SK-N-SH treated with all-trans-retinoic acid at 6 μM for 48 hours (cell line): Measurements from ENCODE around the gene ARHGAP18.

ENCODE experiments used
- ATAC-seq: fragments of 200-7000 bp; cut with Tn5 transposase; 3 replicates; pipeline ENCODE4 v1.9.1; 2020; ENCODE audit warnings: mild to moderate bottlenecking, moderate library complexity
- ARNTL ChIP-seq: fragments of 450-650 bp; formaldehyde crosslinking; IDR thresholded peaks from 2 replicates; pipeline ENCODE4 v1.5.0; 2020; ENCODE audit warnings: low read depth, mild to moderate bottlenecking, moderate library complexity, borderline replicate concordance
- BACH2 ChIP-seq: fragments of 250-450 bp; sonication (Bioruptor Pico); IDR thresholded peaks from 2 replicates; pipeline ENCODE4 v1.9.0; 2021; ENCODE audit warnings: mild to moderate bottlenecking, borderline replicate concordance
- CSDC2 ChIP-seq: fragments of 250-450 bp; sonication (Bioruptor Pico); IDR thresholded peaks from 2 replicates; pipeline ENCODE4 v1.5.0; 2020; ENCODE audit warnings: mild to moderate bottlenecking, moderate library complexity
- ESRRG ChIP-seq: fragments of 250-450 bp; sonication (Bioruptor Pico); IDR thresholded peaks from 2 replicates; pipeline ENCODE4 v1.6.1; 2021; ENCODE audit warnings: mild to moderate bottlenecking
- GLIS3 ChIP-seq: fragments of 250-450 bp; sonication (Bioruptor Pico); IDR thresholded peaks from 2 replicates; pipeline ENCODE4 v1.5.0; 2020; ENCODE audit warnings: mild to moderate bottlenecking, moderate library complexity
- ISL1 ChIP-seq: fragments of 250-450 bp; sonication (Bioruptor Pico); IDR thresholded peaks from 2 replicates; pipeline ENCODE4 v2.1.2; 2022; ENCODE audit warnings: mild to moderate bottlenecking, moderate library complexity
- OSR1 ChIP-seq: fragments of 250-450 bp; sonication (Bioruptor Pico); IDR thresholded peaks from 2 replicates; pipeline ENCODE4 v1.8.0; 2022; ENCODE audit warnings: moderate library complexity, mild to moderate bottlenecking, inconsistent platforms
- RARB ChIP-seq: fragments of 250-450 bp; sonication (Bioruptor Pico); IDR thresholded peaks from 2 replicates; pipeline ENCODE4 v1.8.0; 2021; ENCODE audit warnings: mild to moderate bottlenecking, moderate library complexity
- SNAI2 ChIP-seq: fragments of 250-450 bp; sonication (Bioruptor Pico); IDR thresholded peaks from 2 replicates; pipeline ENCODE4 v1.5.0; 2020; ENCODE audit warnings: mild to moderate bottlenecking, moderate library complexity
- TCF4 ChIP-seq: fragments of 250-450 bp; sonication (Bioruptor Pico); IDR thresholded peaks from 2 replicates; pipeline ENCODE4 v1.8.0; 2021; ENCODE audit warnings: mild to moderate bottlenecking, moderate library complexity, borderline replicate concordance
- ZC3H10 ChIP-seq: fragments of 250-450 bp; sonication (Bioruptor Pico); IDR thresholded peaks from 2 replicates; pipeline ENCODE4 v1.5.1; 2021; ENCODE audit warnings: mild to moderate bottlenecking, moderate library complexity
- ZFP3 ChIP-seq: fragments of 250-450 bp; sonication (Bioruptor Pico); IDR thresholded peaks from 2 replicates; pipeline ENCODE4 v1.5.0; 2020; ENCODE audit warnings: mild to moderate bottlenecking, moderate library complexity
- ZNF565 ChIP-seq: fragments of 450-650 bp; formaldehyde crosslinking; conservative IDR thresholded peaks from 2 replicates; pipeline ENCODE4 v1.5.0; 2020; ENCODE audit warnings: low read depth, mild to moderate bottlenecking, moderate library complexity
- ZNF70 ChIP-seq: fragments of 450-650 bp; formaldehyde crosslinking; IDR thresholded peaks from 2 replicates; pipeline ENCODE4 v1.5.0; 2020; ENCODE audit warnings: mild to moderate bottlenecking, moderate library complexity
- ZNF8 ChIP-seq: fragments of 450-650 bp; formaldehyde crosslinking; IDR thresholded peaks from 2 replicates; pipeline ENCODE4 v1.5.0; 2020; ENCODE audit warnings: mild to moderate bottlenecking, moderate library complexity
- TF ChIP-seq, protein P1 (sequence below): fragments of 250-450 bp; sonication (Bioruptor Pico); IDR thresholded peaks from 2 replicates; pipeline ENCODE4 v1.8.0; 2020; ENCODE audit warnings: mild to moderate bottlenecking, moderate library complexity, borderline replicate concordance
- TF ChIP-seq, protein P2 (sequence below): fragments of 250-450 bp; sonication (Bioruptor Pico); IDR thresholded peaks from 2 replicates; pipeline ENCODE4 v1.8.0; 2021; ENCODE audit warnings: low read depth, mild to moderate bottlenecking, moderate library complexity, borderline replicate concordance
- TF ChIP-seq, protein P3 (sequence below): fragments of 250-450 bp; sonication (Bioruptor Pico); IDR thresholded peaks from 2 replicates; pipeline ENCODE4 v1.5.0; 2020; ENCODE audit warnings: mild to moderate bottlenecking, moderate library complexity
- TF ChIP-seq, protein P4 (sequence below): fragments of 250-450 bp; sonication (Bioruptor Pico); IDR thresholded peaks from 2 replicates; pipeline ENCODE4 v1.5.1; 2020; ENCODE audit warnings: low read depth, mild to moderate bottlenecking, moderate library complexity

ARHGAP18 gene, protein sequence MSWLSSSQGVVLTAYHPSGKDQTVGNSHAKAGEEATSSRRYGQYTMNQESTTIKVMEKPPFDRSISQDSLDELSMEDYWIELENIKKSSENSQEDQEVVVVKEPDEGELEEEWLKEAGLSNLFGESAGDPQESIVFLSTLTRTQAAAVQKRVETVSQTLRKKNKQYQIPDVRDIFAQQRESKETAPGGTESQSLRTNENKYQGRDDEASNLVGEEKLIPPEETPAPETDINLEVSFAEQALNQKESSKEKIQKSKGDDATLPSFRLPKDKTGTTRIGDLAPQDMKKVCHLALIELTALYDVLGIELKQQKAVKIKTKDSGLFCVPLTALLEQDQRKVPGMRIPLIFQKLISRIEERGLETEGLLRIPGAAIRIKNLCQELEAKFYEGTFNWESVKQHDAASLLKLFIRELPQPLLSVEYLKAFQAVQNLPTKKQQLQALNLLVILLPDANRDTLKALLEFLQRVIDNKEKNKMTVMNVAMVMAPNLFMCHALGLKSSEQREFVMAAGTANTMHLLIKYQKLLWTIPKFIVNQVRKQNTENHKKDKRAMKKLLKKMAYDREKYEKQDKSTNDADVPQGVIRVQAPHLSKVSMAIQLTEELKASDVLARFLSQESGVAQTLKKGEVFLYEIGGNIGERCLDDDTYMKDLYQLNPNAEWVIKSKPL

DNA sequence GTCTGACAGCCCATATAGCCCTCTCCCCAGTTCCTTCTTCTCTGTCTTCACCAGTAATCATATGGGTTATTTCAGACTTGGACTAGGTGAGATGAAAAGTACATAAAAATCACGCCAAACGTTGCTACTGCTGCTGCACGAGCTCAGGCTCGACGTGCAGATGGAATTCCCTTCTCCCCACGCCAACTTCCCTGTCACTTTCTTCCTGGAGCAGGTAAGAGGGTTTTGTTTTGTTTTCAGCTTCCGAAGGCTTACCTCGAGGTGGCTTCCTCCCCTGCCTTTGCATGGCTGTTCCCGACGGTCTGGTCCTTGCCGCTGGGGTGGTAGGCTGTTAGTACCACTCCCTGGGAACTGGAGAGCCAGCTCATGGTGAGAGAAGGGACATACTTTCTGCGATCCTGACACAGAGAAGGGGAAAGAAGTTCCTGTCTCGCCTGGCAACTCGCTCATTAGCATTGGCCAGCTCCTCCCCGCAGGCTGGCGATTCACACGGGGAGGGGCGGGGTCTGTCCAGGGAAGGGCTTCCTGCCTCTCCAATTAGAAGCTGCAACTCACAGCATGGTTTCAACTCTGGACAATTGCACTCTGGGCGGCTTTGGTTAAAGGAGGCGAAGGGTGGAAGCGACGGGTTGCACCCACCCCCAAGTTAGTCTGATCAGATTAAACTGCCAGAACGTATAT, at the start of gene ARHGAP18:
Gene ARHGAP18 (minus strand): TSS at position 409 of the 681 bp plus-strand sequence. CDS start 41 bp downstream, at position 368.
- TF ChIP-seq ZNF8 (CRISPR knock-in tag), result no peak
- TF ChIP-seq, protein P1, sequence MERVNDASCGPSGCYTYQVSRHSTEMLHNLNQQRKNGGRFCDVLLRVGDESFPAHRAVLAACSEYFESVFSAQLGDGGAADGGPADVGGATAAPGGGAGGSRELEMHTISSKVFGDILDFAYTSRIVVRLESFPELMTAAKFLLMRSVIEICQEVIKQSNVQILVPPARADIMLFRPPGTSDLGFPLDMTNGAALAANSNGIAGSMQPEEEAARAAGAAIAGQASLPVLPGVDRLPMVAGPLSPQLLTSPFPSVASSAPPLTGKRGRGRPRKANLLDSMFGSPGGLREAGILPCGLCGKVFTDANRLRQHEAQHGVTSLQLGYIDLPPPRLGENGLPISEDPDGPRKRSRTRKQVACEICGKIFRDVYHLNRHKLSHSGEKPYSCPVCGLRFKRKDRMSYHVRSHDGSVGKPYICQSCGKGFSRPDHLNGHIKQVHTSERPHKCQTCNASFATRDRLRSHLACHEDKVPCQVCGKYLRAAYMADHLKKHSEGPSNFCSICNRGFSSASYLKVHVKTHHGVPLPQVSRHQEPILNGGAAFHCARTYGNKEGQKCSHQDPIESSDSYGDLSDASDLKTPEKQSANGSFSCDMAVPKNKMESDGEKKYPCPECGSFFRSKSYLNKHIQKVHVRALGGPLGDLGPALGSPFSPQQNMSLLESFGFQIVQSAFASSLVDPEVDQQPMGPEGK (CRISPR knock-in tag), result no peak
- no peak for TF ChIP-seq ZC3H10 (CRISPR knock-in tag)
- no peak for TF ChIP-seq ZNF565
- TF ChIP-seq ISL1 (CRISPR knock-in tag), result no peak
- ATAC-seq, result peak; percentile 96

DNA sequence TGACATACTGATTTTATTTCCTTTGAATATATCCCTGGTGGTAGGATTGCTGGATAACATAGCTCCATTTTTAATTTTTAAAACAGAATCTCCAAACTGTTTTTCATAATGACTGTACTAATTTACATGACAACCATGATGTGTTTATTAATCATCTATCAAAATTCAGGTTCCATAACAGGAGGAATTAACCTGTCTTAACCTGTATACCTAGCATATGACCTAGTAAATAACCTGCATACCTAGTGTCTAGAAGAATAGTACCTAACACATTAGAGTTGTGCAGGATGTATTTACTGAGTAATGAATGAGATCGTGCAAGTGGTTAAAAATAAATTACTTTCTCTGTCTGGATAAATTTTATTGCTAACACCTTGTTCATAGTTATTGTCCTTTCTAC, 45.8 kb upstream of the ARHGAP18 start:
- TF ChIP-seq, protein P1 (CRISPR knock-in tag), result no peak
- TF ChIP-seq ZNF70 (CRISPR knock-in tag) (no peak), CSDC2 (CRISPR knock-in tag) (no peak), ESRRG (CRISPR knock-in tag) (no peak), ARNTL (CRISPR knock-in tag) (no peak), TCF4 (no peak), ZFP3 (CRISPR knock-in tag) (no peak), ISL1 (CRISPR knock-in tag) (no peak), ZC3H10 (CRISPR knock-in tag) (no peak), SNAI2 (no peak), GLIS3 (no peak), RARB (no peak), ZNF8 (CRISPR knock-in tag) (no peak)
- TF ChIP-seq, protein P2, sequence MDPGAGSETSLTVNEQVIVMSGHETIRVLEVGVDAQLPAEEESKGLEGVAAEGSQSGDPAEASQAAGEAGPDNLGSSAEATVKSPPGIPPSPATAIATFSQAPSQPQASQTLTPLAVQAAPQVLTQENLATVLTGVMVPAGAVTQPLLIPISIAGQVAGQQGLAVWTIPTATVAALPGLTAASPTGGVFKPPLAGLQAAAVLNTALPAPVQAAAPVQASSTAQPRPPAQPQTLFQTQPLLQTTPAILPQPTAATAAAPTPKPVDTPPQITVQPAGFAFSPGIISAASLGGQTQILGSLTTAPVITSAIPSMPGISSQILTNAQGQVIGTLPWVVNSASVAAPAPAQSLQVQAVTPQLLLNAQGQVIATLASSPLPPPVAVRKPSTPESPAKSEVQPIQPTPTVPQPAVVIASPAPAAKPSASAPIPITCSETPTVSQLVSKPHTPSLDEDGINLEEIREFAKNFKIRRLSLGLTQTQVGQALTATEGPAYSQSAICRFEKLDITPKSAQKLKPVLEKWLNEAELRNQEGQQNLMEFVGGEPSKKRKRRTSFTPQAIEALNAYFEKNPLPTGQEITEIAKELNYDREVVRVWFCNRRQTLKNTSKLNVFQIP (CRISPR knock-in tag), result no peak
- TF ChIP-seq, all 23 proteins: peak for 0
- ATAC-seq, result no peak

DNA sequence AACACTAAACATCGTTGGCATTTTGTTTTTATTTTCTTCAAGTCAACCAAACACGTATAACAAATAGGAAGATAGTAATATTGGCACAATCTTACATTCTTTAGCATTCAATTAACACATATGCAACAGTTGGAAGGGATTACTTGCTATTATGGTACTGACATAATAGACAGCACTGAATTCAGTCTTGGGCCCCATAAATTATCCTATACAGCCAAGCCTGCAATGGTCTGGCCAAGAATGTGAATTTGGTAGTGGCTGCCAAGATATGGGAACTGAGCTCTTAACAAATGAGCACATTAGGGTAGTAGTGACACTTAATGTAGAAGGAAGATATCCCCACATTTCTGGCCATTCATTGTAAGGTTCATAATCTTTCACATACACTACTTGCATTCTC, 44.8 kb upstream of the ARHGAP18 start:
- ATAC-seq, result no peak; the same call in 2 of the 3 replicates
- TF ChIP-seq ISL1 (CRISPR knock-in tag), result 0 out of 2 replicates have a peak, but pooled peaks have one; percentile 10
- no peak for TF ChIP-seq ZFP3 (CRISPR knock-in tag)
- TF ChIP-seq, all 23 proteins: peak for 1

DNA sequence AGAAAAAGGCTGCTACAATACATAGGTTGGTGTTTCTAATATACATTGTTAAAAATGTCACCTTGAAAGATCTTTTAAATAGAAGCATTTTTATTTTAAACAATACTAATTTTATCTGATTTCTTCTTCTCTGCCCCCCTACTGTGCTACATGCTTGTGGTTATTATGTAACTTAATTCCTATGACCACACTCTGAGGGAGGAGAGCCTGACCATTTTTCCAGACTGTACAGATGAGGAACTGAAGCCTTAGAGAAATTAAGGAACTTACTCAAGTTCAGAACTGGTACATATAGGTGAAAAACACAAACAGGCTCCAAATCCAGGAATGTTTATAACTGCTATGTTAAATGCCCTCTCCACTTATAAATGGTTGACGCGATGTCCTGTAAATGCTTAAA, 43.4 kb upstream of the ARHGAP18 start:
- ATAC-seq, result no peak; the same call in 2 of the 3 replicates
- TF ChIP-seq SNAI2, result no peak
- TF ChIP-seq, protein P3, sequence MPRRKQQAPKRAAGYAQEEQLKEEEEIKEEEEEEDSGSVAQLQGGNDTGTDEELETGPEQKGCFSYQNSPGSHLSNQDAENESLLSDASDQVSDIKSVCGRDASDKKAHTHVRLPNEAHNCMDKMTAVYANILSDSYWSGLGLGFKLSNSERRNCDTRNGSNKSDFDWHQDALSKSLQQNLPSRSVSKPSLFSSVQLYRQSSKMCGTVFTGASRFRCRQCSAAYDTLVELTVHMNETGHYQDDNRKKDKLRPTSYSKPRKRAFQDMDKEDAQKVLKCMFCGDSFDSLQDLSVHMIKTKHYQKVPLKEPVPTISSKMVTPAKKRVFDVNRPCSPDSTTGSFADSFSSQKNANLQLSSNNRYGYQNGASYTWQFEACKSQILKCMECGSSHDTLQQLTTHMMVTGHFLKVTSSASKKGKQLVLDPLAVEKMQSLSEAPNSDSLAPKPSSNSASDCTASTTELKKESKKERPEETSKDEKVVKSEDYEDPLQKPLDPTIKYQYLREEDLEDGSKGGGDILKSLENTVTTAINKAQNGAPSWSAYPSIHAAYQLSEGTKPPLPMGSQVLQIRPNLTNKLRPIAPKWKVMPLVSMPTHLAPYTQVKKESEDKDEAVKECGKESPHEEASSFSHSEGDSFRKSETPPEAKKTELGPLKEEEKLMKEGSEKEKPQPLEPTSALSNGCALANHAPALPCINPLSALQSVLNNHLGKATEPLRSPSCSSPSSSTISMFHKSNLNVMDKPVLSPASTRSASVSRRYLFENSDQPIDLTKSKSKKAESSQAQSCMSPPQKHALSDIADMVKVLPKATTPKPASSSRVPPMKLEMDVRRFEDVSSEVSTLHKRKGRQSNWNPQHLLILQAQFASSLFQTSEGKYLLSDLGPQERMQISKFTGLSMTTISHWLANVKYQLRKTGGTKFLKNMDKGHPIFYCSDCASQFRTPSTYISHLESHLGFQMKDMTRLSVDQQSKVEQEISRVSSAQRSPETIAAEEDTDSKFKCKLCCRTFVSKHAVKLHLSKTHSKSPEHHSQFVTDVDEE (CRISPR knock-in tag), result no peak
- TF ChIP-seq, protein P1 (CRISPR knock-in tag), result no peak
- TF ChIP-seq TCF4, result no peak
- TF ChIP-seq BACH2, result no peak
- TF ChIP-seq ZFP3 (CRISPR knock-in tag), result no peak
- no peak for TF ChIP-seq CSDC2 (CRISPR knock-in tag)
- TF ChIP-seq, protein P4, sequence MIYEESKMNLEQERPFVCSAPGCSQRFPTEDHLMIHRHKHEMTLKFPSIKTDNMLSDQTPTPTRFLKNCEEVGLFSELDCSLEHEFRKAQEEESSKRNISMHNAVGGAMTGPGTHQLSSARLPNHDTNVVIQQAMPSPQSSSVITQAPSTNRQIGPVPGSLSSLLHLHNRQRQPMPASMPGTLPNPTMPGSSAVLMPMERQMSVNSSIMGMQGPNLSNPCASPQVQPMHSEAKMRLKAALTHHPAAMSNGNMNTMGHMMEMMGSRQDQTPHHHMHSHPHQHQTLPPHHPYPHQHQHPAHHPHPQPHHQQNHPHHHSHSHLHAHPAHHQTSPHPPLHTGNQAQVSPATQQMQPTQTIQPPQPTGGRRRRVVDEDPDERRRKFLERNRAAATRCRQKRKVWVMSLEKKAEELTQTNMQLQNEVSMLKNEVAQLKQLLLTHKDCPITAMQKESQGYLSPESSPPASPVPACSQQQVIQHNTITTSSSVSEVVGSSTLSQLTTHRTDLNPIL, result no peak
- no peak for TF ChIP-seq OSR1 (CRISPR knock-in tag)
- no peak for TF ChIP-seq ESRRG (CRISPR knock-in tag)
- no peak for TF ChIP-seq RARB
- no peak for TF ChIP-seq ZNF565
